AG10803 (cell line): ENCODE results near the gene BAIAP2.

Experiments used
- DNase-seq: peaks from one replicate; pipeline ENCODE4 v3.0.0; 2010; ENCODE audit warnings: low read depth
- H3K4me3 ChIP-seq: 2 replicates; pipeline ENCODE4 v1.5.1; 2011; ENCODE audit warnings: mild to moderate bottlenecking, low read length, control low read depth
- TF ChIP-seq, protein P1 (sequence below): conservative IDR thresholded peaks from 2 replicates; pipeline ENCODE4 v1.5.1; 2011; ENCODE audit warnings: mild to moderate bottlenecking, low read length, control low read depth, inconsistent platforms

The BAIAP2 gene

DNA sequence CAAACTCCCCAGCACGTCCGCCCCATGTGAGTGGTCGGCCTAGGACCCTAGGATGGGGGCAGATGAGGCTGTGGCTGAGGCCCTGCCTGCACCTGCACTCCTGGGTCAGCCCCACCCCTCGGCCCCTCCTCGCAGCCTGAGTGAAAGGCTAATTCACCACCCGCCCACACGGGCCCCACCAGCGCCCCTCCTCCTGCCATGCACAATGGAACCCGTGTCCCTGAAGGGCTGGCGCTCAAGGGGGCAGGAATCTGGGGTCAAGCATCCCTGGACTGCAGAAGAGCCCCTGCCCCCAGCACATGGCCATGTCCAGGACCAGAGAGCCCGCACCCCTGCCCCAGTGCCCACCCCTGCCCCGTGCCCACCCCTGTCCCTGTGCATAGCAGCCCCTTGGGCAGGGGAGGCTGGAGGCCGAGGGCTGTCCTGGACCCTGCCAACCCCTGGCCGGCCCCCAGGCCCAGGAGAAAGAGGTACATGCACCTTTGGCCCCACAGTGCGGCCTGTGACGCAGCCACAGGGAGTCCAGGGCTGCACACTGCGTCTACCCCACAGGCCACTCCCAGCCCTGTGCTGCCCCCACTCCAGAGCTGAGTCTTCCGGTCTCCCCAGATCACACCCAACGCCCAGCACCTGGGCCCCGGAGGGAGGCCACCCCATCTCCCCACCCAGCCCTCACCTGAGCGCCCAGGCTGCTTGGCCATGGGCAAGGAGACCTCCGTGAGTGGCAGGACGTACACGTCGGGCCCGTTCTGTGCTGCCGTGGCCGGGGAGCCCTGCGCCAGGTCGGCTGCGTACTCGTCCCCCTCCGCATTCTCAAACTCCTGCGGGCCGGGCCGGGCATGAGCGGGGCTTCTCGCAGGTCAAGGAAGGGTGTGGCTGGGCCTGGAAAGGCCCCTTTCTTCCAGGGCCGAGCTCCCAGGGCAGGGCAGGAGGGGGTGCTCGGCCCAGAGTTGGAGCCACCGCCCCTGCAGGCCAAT is 95.7 kb downstream of the BAIAP2 start:
- no peak overlapping the region for H3K4me3 ChIP-seq
- TF ChIP-seq, protein P1, sequence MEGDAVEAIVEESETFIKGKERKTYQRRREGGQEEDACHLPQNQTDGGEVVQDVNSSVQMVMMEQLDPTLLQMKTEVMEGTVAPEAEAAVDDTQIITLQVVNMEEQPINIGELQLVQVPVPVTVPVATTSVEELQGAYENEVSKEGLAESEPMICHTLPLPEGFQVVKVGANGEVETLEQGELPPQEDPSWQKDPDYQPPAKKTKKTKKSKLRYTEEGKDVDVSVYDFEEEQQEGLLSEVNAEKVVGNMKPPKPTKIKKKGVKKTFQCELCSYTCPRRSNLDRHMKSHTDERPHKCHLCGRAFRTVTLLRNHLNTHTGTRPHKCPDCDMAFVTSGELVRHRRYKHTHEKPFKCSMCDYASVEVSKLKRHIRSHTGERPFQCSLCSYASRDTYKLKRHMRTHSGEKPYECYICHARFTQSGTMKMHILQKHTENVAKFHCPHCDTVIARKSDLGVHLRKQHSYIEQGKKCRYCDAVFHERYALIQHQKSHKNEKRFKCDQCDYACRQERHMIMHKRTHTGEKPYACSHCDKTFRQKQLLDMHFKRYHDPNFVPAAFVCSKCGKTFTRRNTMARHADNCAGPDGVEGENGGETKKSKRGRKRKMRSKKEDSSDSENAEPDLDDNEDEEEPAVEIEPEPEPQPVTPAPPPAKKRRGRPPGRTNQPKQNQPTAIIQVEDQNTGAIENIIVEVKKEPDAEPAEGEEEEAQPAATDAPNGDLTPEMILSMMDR, result no peak
- no peak for DNase-seq

DNA sequence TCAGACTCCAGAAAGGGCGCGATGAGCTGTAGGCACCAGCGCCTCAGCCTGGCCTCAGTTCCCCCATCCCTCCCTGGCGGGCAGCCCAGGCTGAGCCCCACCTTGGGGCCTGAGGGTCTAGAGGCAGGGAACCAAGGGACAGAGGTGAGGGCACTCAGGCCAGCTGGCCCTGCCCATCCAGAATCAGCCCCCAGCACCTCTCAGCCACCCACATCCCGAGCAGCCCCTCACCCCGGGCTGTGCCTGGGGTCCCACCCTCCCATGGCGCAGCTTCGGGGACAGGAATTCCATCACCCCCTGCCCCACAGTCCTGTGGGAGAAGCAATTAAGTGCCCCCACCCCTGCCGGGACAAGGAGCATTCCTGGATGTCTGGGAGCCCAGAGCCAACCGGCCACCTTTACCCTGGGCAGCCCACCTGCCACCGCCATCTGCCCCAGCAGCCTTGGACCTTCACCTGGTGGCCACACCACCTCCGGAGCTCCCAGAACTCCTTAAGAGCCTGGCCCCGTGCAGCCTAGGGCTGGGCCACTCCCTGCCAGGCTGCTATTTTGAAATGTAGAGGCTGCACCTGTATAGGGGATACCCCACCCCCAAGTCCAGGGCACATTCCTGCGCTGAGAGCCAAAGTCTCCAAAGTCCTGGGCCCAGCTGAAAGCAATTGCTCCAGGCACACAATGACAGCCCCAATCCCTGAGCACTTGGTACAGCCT is 96.7 kb downstream of the BAIAP2 start:
- no peak overlapping the region for H3K4me3 ChIP-seq
- TF ChIP-seq, protein P1, result no peak
- no peak for DNase-seq

DNA sequence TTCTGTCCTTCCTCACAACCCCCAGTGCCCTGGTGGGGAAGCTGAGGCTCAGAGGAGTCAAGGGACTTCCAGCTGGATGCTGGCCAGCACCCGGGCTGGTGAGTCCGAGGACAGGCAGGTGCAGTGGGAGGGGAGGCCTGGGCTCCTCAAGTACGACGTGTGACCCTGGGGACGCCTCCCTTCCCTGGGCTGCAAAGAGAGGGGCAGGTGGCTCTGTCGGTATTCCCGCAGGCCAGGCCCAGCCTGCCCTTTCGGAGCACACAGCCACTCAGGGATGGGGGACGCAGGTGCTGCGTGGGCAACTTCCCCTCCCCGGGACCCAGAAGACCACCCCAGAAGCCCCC is 97.2 kb downstream of the BAIAP2 start:
- no peak for DNase-seq
- H3K4me3 ChIP-seq, result no peak overlapping the region
- TF ChIP-seq, protein P1, result no peak

- no peak overlapping the region for H3K4me3 ChIP-seq
- DNase-seq, result no peak
- TF ChIP-seq, protein P1, result no peak
Observed at GRCh38 chr17:81132770-81133723, 98.1 kb downstream of the BAIAP2 start.

DNA sequence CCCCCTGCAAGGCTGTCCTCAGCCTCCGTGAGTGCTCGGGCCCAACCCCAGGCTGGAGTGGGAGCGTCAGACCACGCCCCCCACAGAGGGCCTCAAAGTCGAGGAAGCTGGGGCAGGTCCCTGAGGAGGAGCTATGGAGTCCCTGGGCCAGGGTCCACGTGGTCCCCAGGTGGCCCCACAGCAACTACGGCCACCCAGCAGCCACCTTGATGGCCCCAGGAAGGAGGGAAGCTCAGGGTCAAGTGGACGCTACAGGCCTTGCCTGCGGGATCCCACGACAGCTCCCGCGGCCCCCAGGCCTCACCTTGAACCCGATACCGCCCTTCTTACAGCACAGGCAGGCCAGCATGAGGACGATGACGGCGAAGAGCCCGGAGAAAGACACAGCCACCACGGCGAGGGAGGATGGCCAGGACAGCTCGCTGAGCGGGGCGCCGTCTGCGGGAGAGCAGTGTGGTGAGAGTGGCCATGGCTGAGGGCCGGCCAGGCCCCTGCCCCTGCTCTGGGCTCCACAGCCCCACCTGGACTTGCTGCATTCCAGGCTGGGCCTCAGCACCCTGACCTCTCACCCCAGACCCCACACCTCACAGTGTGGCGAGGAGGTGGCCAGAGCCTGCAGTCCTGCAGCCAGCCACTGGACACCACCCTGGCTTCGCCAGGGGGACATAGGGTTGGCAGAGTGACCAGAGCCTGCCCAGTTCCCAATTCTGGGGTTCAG is 99.3 kb downstream of the BAIAP2 start:
- TF ChIP-seq, protein P1, result no peak
- H3K4me3 ChIP-seq, result no peak overlapping the region
- no peak for DNase-seq
